B cell (primary cell): ENCODE results near the gene LRRC4B. TPM values are rescaled to one million over a fixed set of nuclear protein-coding genes. Genes with fewer than 3 reads are reported as not detected.

Source experiments
- ATAC-seq: fragments of 200-7000 bp; cut with Tn5 transposase; one replicate; pipeline ENCODE4 v1.10.0; 2021; ENCODE audit warnings: low read depth, mild to moderate bottlenecking, moderate number of reproducible peaks, moderate library complexity
- CTCF ChIA-PET: fragments of 350-600 bp; sonication (Branson Sonifier 250); formaldehyde crosslinking; loops from one replicate; lab custom pipeline; 2021; ENCODE audit warnings: antibody characterized with exemption, inconsistent platforms; lab: Charles Lee
- POLR2A ChIA-PET: fragments of 350-600 bp; sonication (Branson Sonifier 250); formaldehyde crosslinking; loops from one replicate; lab custom pipeline; 2021; ENCODE audit warnings: antibody characterized with exemption; lab: Charles Lee
- DNase-seq: peaks from one replicate; pipeline ENCODE4 v3.0.0; 2013
- H2AFZ ChIP-seq: 2 replicates; pipeline ENCODE4 v1.6.1; 2012; ENCODE audit warnings: mild to moderate bottlenecking, low read depth, low read length; ENCODE audit not compliant: insufficient read depth, poor library complexity, severe bottlenecking
- H3K27ac ChIP-seq, 2 donors: 1 replicate in 1 of 2; 2 replicates in 1 of 2; pipeline ENCODE4 v1.5.1; 2012 to 2013; ENCODE audit warnings: low read length in 2 of 2, mild to moderate bottlenecking in 2 of 2, moderate library complexity in 1 of 2
- H3K27me3 ChIP-seq, 4 experiments: fragments of 200-600 bp in 1 of 4; sonication (generic) in 1 of 4; replicated peaks in 1 of 4; 1 replicate in 2 of 4; 2 replicates in 2 of 4; pipeline versions ENCODE4 v1.6.1 to v1.7.0; 2013 to 2016; ENCODE audit warnings: low read length in 3 of 4, mild to moderate bottlenecking in 2 of 4, mixed read lengths in 1 of 4, moderate library complexity in 1 of 4; ENCODE audit not compliant: insufficient read depth in 4 of 4, control insufficient read depth in 3 of 4; ENCODE audit errors: control extremely low read depth in 1 of 4
- H3K36me3 ChIP-seq, 2 experiments: replicated peaks in 1 of 2; 1 replicate in 1 of 2; 2 replicates in 1 of 2; pipeline versions ENCODE4 v1.6.1 to v1.7.1; 2013; ENCODE audit warnings: low read length in 1 of 2; ENCODE audit not compliant: insufficient read depth in 2 of 2, control insufficient read depth in 1 of 2; ENCODE audit errors: control extremely low read depth in 1 of 2, extremely low read depth in 1 of 2
- H3K4me1 ChIP-seq, 2 donors: fragments of 200-600 bp in 1 of 2; sonication (generic) in 1 of 2; 1 replicate in 1 of 2; 2 replicates in 1 of 2; pipeline versions ENCODE4 v1.5.1 to v1.6.1; 2013 to 2017; ENCODE audit warnings: low read length in 2 of 2; ENCODE audit not compliant: control insufficient read depth in 2 of 2, insufficient read depth in 2 of 2
- H3K4me2 ChIP-seq: replicated peaks from 2 replicates; pipeline ENCODE3; 2012; ENCODE audit warnings: mild to moderate bottlenecking, low read depth, low read length; ENCODE audit not compliant: poor library complexity, severe bottlenecking
- H3K4me3 ChIP-seq, 5 experiments: fragments of 200-600 bp in 1 of 5; sonication (generic) in 1 of 5; 1 replicate in 3 of 5; 2 replicates in 2 of 5; pipeline versions ENCODE4 v1.5.1 to v1.7.0; 2011 to 2016; ENCODE audit warnings: low read length in 4 of 5, mild to moderate bottlenecking in 4 of 5, low read depth in 2 of 5, control low read depth in 1 of 5, moderate library complexity in 1 of 5; ENCODE audit not compliant: insufficient read depth in 1 of 5; ENCODE audit errors: control extremely low read depth in 1 of 5, extremely low read depth in 1 of 5
- H3K79me2 ChIP-seq: fragments of 200-600 bp; sonication (generic); one replicate; pipeline ENCODE4 v1.6.0; 2016; ENCODE audit warnings: low read length; ENCODE audit not compliant: control insufficient read depth, insufficient read depth
- H3K9ac ChIP-seq: fragments of 200-600 bp; sonication (generic); 2 replicates; pipeline ENCODE4 v1.6.1; 2017; ENCODE audit warnings: mild to moderate bottlenecking, low read length, moderate library complexity
- H3K9me3 ChIP-seq, 3 donors: one replicate each; pipeline versions ENCODE4 v1.6.1 to v1.7.1; 2013; ENCODE audit warnings: low read length in 2 of 3; ENCODE audit not compliant: control insufficient read depth in 2 of 3, insufficient read depth in 1 of 3; ENCODE audit errors: control extremely low read depth in 1 of 3
- H4K20me1 ChIP-seq: 2 replicates; pipeline ENCODE4 v1.6.0; 2012; ENCODE audit warnings: mild to moderate bottlenecking, low read length; ENCODE audit not compliant: insufficient read depth, control insufficient read depth, poor library complexity, severe bottlenecking
- H3K27ac Mint-ChIP-seq: one replicate; pipeline ENCODE4 v1.8.0; 2021; ENCODE audit warnings: mixed read lengths
- H3K27me3 Mint-ChIP-seq: one replicate; pipeline ENCODE4 v1.8.0; 2021; ENCODE audit warnings: mixed read lengths
- H3K4me1 Mint-ChIP-seq: one replicate; pipeline ENCODE4 v1.8.0; 2021; ENCODE audit warnings: mixed read lengths
- H3K4me3 Mint-ChIP-seq: one replicate; pipeline ENCODE4 v1.8.0; 2021; ENCODE audit warnings: mixed read lengths
- H3K9me3 Mint-ChIP-seq: one replicate; pipeline ENCODE4 v1.8.0; 2022; ENCODE audit warnings: mixed read lengths; ENCODE audit not compliant: insufficient read depth
- EZH2 ChIP-seq: IDR thresholded peaks from 2 replicates; pipeline ENCODE4 v1.6.1; 2012; ENCODE audit warnings: borderline replicate concordance, low read depth, mild to moderate bottlenecking, moderate library complexity, low read length; ENCODE audit not compliant: insufficient read depth, poor library complexity, severe bottlenecking
- WGBS: methylation state at CpG from one replicate; pipeline ENCODE4 v1.1.5; 2013; ENCODE audit warnings: missing lambda C conversion rate; ENCODE audit not compliant: insufficient coverage; 5-methylcytosine and 5-hydroxymethylcytosine counted together
- intact Hi-C: fragments of 100-400 bp; cut with micrococcal nuclease; formaldehyde crosslinking; loops from one replicate; pipeline ENCODE4 v1.10.0; 2022
- polyA plus RNA-seq: library from polyadenylated mRNA; depleted of rRNA; stranded (reverse); fragments of >200 nt; gene quantifications from 2 replicates; pipeline ENCODE4 v1.2.3, GENCODE V29; 2012
- total RNA-seq, 2 donors: library from RNA; stranded (reverse); fragments of 120-200 nt in 1 of 2; gene quantifications; 1 replicate in 1 of 2; 2 replicates in 1 of 2; pipeline versions ENCODE4 v1.2.3 to v1.2.4, GENCODE V29; 2013 to 2022
- TF ChIP-seq, protein P1 (sequence below): fragments of 200-600 bp; IDR thresholded peaks from one replicate; pipeline ENCODE4 v1.8.0; 2022; ENCODE audit warnings: antibody characterized with exemption, mild to moderate bottlenecking

LRRC4B gene
- total and polyA plus RNA-seq, 2 donors (not counting 1 experiment from before 2014, with no cell fraction given), result 0.03 TPM; not detected in 1

- DNase-seq (no peak), ATAC-seq (no peak)
- H2AFZ ChIP-seq, result no peak overlapping the region
- no peak overlapping the region for H3K27ac Mint-ChIP-seq
- H3K4me1 ChIP-seq, result peaks cover 18 to 23% of the 10 kb centered on the region in 2 donors
- no peak overlapping the region for H3K4me2 ChIP-seq
- H4K20me1 ChIP-seq, result no peaks in the 10 kb centered on the region
- peaks cover 44% of the 10 kb centered on the region for H3K27me3 Mint-ChIP-seq
- intact Hi-C loops, result no loop called here
- no peaks in the 10 kb centered on the region for H3K36me3 ChIP-seq
- peaks cover 12% of the 10 kb centered on the region for H3K4me1 Mint-ChIP-seq
- ChIA-PET POLR2A (no interaction called here), CTCF (no interaction called here)
- no peak overlapping the region for H3K4me3 ChIP-seq
- H3K27me3 ChIP-seq, result peaks cover 0 to 55% (median 12%) of the 10 kb centered on the region in 4 experiments
- TF ChIP-seq EZH2, result no peak
- TF ChIP-seq, protein P1, sequence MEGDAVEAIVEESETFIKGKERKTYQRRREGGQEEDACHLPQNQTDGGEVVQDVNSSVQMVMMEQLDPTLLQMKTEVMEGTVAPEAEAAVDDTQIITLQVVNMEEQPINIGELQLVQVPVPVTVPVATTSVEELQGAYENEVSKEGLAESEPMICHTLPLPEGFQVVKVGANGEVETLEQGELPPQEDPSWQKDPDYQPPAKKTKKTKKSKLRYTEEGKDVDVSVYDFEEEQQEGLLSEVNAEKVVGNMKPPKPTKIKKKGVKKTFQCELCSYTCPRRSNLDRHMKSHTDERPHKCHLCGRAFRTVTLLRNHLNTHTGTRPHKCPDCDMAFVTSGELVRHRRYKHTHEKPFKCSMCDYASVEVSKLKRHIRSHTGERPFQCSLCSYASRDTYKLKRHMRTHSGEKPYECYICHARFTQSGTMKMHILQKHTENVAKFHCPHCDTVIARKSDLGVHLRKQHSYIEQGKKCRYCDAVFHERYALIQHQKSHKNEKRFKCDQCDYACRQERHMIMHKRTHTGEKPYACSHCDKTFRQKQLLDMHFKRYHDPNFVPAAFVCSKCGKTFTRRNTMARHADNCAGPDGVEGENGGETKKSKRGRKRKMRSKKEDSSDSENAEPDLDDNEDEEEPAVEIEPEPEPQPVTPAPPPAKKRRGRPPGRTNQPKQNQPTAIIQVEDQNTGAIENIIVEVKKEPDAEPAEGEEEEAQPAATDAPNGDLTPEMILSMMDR, result no peak
- H3K9me3 Mint-ChIP-seq, result no peaks in the 10 kb centered on the region
- 56% methylated on average over 19 of the region's 22 CpGs for WGBS
- no peak overlapping the region for H3K4me3 Mint-ChIP-seq
- H3K79me2 ChIP-seq, result no peaks in the 10 kb centered on the region
- H3K9ac ChIP-seq, result no peak overlapping the region
- H3K9me3 ChIP-seq, result peaks cover 0 to 7% (median 0%) of the 10 kb centered on the region in 3 donors
- no peak overlapping the region for H3K27ac ChIP-seq
Measured at GRCh38 chr19:50564229-50565105, 3.8 kb downstream of the LRRC4B start.

- Histone ChIP-seq H3K79me2 (no peaks in the 10 kb centered on the region), H3K27ac (no peak overlapping the region), H3K4me1 (peaks cover 18 to 23% of the 10 kb centered on the region in 2 donors), H3K27me3 (peaks cover 0 to 50% (median 12%) of the 10 kb centered on the region in 4 experiments), H3K4me2 (no peak overlapping the region), H4K20me1 (no peaks in the 10 kb centered on the region), H3K4me3 (no peak overlapping the region), H3K9ac (no peak overlapping the region), H3K36me3 (no peaks in the 10 kb centered on the region), H3K9me3 (peaks cover 0 to 7% (median 0%) of the 10 kb centered on the region in 3 donors), H2AFZ (no peak overlapping the region)
- no peaks in the 10 kb centered on the region for H3K9me3 Mint-ChIP-seq
- no peak overlapping the region for H3K4me3 Mint-ChIP-seq
- CTCF ChIA-PET, result no interaction called here
- no peak overlapping the region for H3K27ac Mint-ChIP-seq
- ATAC-seq, result no peak
- POLR2A ChIA-PET, result no interaction called here
- peaks cover 43% of the 10 kb centered on the region for H3K27me3 Mint-ChIP-seq
- intact Hi-C loops, result no loop called here
- H3K4me1 Mint-ChIP-seq, result peaks cover 12% of the 10 kb centered on the region
- no peak for TF ChIP-seq EZH2
- TF ChIP-seq, protein P1, result no peak
- whole genome bisulfite sequencing, result 72% methylated on average over 5 of the region's 6 CpGs
- no peak for DNase-seq
Measured at GRCh38 chr19:50563597-50563996, 4.6 kb downstream of the LRRC4B start.
